ENCODE data around the gene POLR3GL.

DNA sequence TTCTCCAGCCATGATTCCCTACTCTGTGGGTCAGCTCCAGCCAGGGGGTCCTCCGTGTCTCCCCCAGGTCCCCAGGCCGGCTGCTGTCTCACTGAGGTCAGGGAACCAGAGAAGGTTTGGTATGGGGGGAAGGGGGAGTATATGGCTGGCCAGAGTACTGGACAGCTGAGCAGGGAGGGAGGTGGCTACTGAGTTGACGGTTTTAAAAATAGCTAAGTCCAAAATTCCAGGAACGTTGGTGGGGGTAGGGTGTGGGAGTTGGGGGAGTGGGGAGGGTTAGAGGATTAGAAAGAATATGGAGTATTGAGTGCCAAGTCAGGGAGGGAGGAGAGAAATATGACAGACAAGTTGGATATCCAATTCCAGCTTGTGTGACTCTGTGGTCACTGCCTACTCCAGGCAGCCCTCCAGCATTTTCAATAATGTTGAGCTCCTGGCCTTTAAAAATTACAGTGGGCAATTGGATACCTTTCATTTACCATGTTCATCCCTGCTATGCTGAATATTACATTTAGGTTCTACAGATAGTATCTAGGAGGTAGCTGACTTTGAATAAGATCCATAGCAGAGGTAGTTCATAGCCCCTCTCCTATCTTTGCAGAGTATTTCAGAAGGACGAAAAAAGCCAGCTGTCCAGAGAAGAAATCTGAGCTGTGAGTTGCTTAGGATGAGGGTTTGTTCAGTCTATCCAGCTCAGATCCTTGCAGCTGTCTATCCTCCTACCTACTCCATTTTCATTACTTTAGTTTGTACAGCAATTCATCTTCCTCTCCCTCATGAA, 57.3 kb downstream of the POLR3GL start, which contains the start of gene HJV:
- TF ChIP-seq, protein P1, sequence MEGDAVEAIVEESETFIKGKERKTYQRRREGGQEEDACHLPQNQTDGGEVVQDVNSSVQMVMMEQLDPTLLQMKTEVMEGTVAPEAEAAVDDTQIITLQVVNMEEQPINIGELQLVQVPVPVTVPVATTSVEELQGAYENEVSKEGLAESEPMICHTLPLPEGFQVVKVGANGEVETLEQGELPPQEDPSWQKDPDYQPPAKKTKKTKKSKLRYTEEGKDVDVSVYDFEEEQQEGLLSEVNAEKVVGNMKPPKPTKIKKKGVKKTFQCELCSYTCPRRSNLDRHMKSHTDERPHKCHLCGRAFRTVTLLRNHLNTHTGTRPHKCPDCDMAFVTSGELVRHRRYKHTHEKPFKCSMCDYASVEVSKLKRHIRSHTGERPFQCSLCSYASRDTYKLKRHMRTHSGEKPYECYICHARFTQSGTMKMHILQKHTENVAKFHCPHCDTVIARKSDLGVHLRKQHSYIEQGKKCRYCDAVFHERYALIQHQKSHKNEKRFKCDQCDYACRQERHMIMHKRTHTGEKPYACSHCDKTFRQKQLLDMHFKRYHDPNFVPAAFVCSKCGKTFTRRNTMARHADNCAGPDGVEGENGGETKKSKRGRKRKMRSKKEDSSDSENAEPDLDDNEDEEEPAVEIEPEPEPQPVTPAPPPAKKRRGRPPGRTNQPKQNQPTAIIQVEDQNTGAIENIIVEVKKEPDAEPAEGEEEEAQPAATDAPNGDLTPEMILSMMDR (conservative IDR thresholded peaks at IDR 0.05; ENCODE audit: low read length) = no peak
- TF ChIP-seq EZH2phosphoT487 (IDR thresholded peaks at IDR 0.05; ENCODE audit: borderline replicate concordance, low read depth, low read length) = no peak
